Measurements from ENCODE around the gene TOMM40. TPM values are rescaled to one million over a fixed set of nuclear protein-coding genes. Genes with fewer than 3 reads are reported as not detected.

The TOMM40 gene
- total and polyA plus RNA-seq, 9 of the 15 experiments (the other 6 are each of a cell fraction or from before 2014, with no cell fraction given) = 0.89 to 290 (median 160) TPM

GRCh38 chr19:44863990-44864389 is 27.1 kb upstream of the TOMM40 start (continued):
- TF ChIP-seq TFAP4 (CRISPR knock-in tag; IDR thresholded peaks at IDR 0.05; ENCODE audit: borderline replicate concordance) = no peak
- TF ChIP-seq ZNF134 (CRISPR knock-in tag; conservative IDR thresholded peaks at IDR 0.05) = no peak
- TF ChIP-seq ZNF785 (CRISPR knock-in tag; IDR thresholded peaks at IDR 0.05) = no peak
- TF ChIP-seq RFX5 (IDR thresholded peaks at IDR 0.05; ENCODE audit: low read depth, low read length) = no peak
- no peak for TF ChIP-seq SLC30A9 (CRISPR knock-in tag; IDR thresholded peaks at IDR 0.05)
- TF ChIP-seq RBM25 (IDR thresholded peaks at IDR 0.05; ENCODE audit: low read depth, low read length, severe bottlenecking) = no peak
- TF ChIP-seq TEAD2 (tag; IDR thresholded peaks at IDR 0.05) = no peak
- no peak for TF ChIP-seq ID3 (CRISPR knock-in tag; IDR thresholded peaks at IDR 0.05)
- TF ChIP-seq ID3 (tag; IDR thresholded peaks at IDR 0.05) = no peak
- TF ChIP-seq CEBPG (CRISPR knock-in tag; IDR thresholded peaks at IDR 0.05) = no peak
- no peak for TF ChIP-seq CEBPG (tag; conservative IDR thresholded peaks at IDR 0.05 in 1 of 2, IDR thresholded peaks at IDR 0.05 in 1 of 2)

Measured in K562 (cell line).